22Rv1 (cell line): Measurements from ENCODE around the gene BOC.

Experiments
- ZFX ChIP-seq: fragments of 450-650 bp; IDR thresholded peaks from 2 replicates; pipeline ENCODE4 v1.6.1; 2017; ENCODE audit warnings: antibody characterized with exemption, borderline replicate concordance
- TF ChIP-seq, protein P1 (sequence below): fragments of 450-650 bp; IDR thresholded peaks from 2 replicates; pipeline ENCODE4 v1.5.1; 2017; ENCODE audit warnings: mild to moderate bottlenecking

DNA sequence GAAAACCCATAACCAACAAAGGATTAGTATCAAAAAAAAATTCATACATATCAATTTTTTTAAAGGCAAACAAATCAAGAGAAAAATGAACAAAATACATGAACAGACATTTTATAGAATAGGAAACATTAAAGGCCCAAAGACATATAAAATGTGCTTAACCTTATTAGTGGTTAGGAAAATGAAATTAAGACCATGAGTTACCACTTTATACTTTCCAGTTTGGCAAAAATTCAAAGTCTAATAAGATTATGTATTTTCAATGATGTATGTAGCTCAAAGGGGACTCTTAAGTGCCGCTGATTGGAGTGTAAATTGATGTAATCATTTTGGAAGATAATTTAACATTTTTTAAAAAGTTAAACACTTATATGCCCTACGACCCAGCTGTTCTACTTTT, 89.2 kb downstream of the BOC start:
- TF ChIP-seq, protein P1, sequence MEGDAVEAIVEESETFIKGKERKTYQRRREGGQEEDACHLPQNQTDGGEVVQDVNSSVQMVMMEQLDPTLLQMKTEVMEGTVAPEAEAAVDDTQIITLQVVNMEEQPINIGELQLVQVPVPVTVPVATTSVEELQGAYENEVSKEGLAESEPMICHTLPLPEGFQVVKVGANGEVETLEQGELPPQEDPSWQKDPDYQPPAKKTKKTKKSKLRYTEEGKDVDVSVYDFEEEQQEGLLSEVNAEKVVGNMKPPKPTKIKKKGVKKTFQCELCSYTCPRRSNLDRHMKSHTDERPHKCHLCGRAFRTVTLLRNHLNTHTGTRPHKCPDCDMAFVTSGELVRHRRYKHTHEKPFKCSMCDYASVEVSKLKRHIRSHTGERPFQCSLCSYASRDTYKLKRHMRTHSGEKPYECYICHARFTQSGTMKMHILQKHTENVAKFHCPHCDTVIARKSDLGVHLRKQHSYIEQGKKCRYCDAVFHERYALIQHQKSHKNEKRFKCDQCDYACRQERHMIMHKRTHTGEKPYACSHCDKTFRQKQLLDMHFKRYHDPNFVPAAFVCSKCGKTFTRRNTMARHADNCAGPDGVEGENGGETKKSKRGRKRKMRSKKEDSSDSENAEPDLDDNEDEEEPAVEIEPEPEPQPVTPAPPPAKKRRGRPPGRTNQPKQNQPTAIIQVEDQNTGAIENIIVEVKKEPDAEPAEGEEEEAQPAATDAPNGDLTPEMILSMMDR, result no peak
- TF ChIP-seq ZFX, result no peak
